ENCODE measurements around the gene SEC24D. TPM values are rescaled to one million over a fixed set of nuclear protein-coding genes. Genes with fewer than 3 reads are reported as not detected.

The SEC24D gene
- total RNA-seq, 2 experiments from 2014 or later = 25.2 to 26.4 TPM

GRCh38 chr4:118741301-118741855, 94.5 kb downstream of the SEC24D start:
- intact Hi-C loops (cut with micrococcal nuclease) = no loop called here
- peak; percentile 46 for TF ChIP-seq CTCF (IDR thresholded peaks at IDR 0.05)
- Mint-ChIP-seq H3K9me3 (no peaks in the 10 kb centered on the region), H3K27me3 (no peaks in the 10 kb centered on the region), H3K27ac (no peak overlapping the region), H3K4me1 (ENCODE audit: low read depth) (no peaks in the 10 kb centered on the region), H3K36me3 (ENCODE audit: low read depth) (peaks cover 18% of the 10 kb centered on the region), H3K4me3 (no peak overlapping the region)
- ChIA-PET CTCF (interaction anchor here (0.6 to 1.2 kb wide), 8 partner anchors 8 to 152 kb away, joined by 3 to 6 read pairs (median 4); no protein-coding TSS in a partner anchor), POLR2A (no interaction called here)
- DNase-seq = no peak
- no peak for ATAC-seq

GRCh38 chr4:118740869-118741268, 95.1 kb downstream of the SEC24D start:
- Mint-ChIP-seq H3K9me3 (no peaks in the 10 kb centered on the region), H3K4me3 (no peak overlapping the region), H3K36me3 (ENCODE audit: low read depth) (peaks cover 18% of the 10 kb centered on the region), H3K4me1 (ENCODE audit: low read depth) (no peaks in the 10 kb centered on the region), H3K27ac (no peak overlapping the region), H3K27me3 (no peaks in the 10 kb centered on the region)
- ChIA-PET CTCF (interaction anchor here (1.0 to 1.2 kb wide), 3 partner anchors 8 to 98 kb away, joined by 3 to 6 read pairs (median 4); no protein-coding TSS in a partner anchor), POLR2A (no interaction called here)
- intact Hi-C loops (cut with micrococcal nuclease) = no loop called here
- ATAC-seq (no peak), DNase-seq (no peak)
- peak; percentile 51 for TF ChIP-seq CTCF (IDR thresholded peaks at IDR 0.05)

- no peaks in the 10 kb centered on the region for H3K27me3 Mint-ChIP-seq
These were observed 96.8 kb downstream of the SEC24D start for GRCh38 chr4:118739022-118739713.

GRCh38 chr4:118738090-118738489, 97.8 kb downstream of the SEC24D start:
- no peak for TF ChIP-seq CTCF (IDR thresholded peaks at IDR 0.05)
- peaks cover 11% of the 10 kb centered on the region for H3K36me3 Mint-ChIP-seq (ENCODE audit: low read depth)
- ATAC-seq (no peak), DNase-seq (no peak)
- no peak overlapping the region for H3K27ac Mint-ChIP-seq
- POLR2A ChIA-PET = no interaction called here
- intact Hi-C loops (cut with micrococcal nuclease) = no loop called here
- CTCF ChIA-PET = interaction anchor here (2.3 kb wide), 1 partner anchor 153 kb away, joined by 8 read pairs; no protein-coding TSS in a partner anchor
- no peaks in the 10 kb centered on the region for H3K27me3 Mint-ChIP-seq
- no peaks in the 10 kb centered on the region for H3K4me1 Mint-ChIP-seq (ENCODE audit: low read depth)
- H3K9me3 Mint-ChIP-seq = no peaks in the 10 kb centered on the region
- H3K4me3 Mint-ChIP-seq = no peak overlapping the region

More at GRCh38 chr4:118739022-118739713, 96.8 kb downstream of the SEC24D start:
- TF ChIP-seq CTCF (IDR thresholded peaks at IDR 0.05) = no peak
- H3K4me3 Mint-ChIP-seq = no peak overlapping the region
- H3K9me3 Mint-ChIP-seq = no peaks in the 10 kb centered on the region
- POLR2A ChIA-PET = interaction anchor here (0.7 kb wide), 1 partner anchor 552 kb away, joined by 3 read pairs; no protein-coding TSS in a partner anchor
- CTCF ChIA-PET = interaction anchor here (1.0 to 2.3 kb wide), 3 partner anchors 16 to 152 kb away, joined by 3 to 8 read pairs (median 4); partner anchors contain the start of gene SYNPO2
- peaks cover 13% of the 10 kb centered on the region for H3K36me3 Mint-ChIP-seq (ENCODE audit: low read depth)
- no peak for ATAC-seq
- intact Hi-C loops (cut with micrococcal nuclease) = no loop called here
- H3K4me1 Mint-ChIP-seq (ENCODE audit: low read depth) = no peaks in the 10 kb centered on the region
- no peak for DNase-seq
- H3K27ac Mint-ChIP-seq = no peak overlapping the region

GRCh38 chr4:118736900-118737299, 99.0 kb downstream of the SEC24D start:
- ChIA-PET CTCF (interaction anchor here (2.3 kb wide), 1 partner anchor 154 kb away, joined by 8 read pairs; no protein-coding TSS in a partner anchor), POLR2A (no interaction called here)
- Mint-ChIP-seq H3K27ac (no peak overlapping the region), H3K9me3 (no peaks in the 10 kb centered on the region), H3K4me3 (no peak overlapping the region), H3K36me3 (ENCODE audit: low read depth) (peaks cover 17% of the 10 kb centered on the region), H3K4me1 (ENCODE audit: low read depth) (no peaks in the 10 kb centered on the region), H3K27me3 (no peaks in the 10 kb centered on the region)
- intact Hi-C loops (cut with micrococcal nuclease) = no loop called here
- ATAC-seq = no peak
- TF ChIP-seq CTCF (IDR thresholded peaks at IDR 0.05) = no peak
- DNase-seq = no peak
